GM12864 (cell line): ENCODE results near the gene MEGF6.
"Not testable (repeated sequence)": the region's sequence is repeated elsewhere in the genome, so short reads cannot be mapped to it uniquely, and the experiment has no call there.

Experiments used
- DNase-seq: peaks from one replicate; pipeline ENCODE4 v3.0.0-alpha.2; 2011; ENCODE audit warnings: low read depth
- H3K4me3 ChIP-seq: 2 replicates; pipeline ENCODE4 v1.5.1; 2011; ENCODE audit warnings: mild to moderate bottlenecking, low read depth, low read length, control low read depth
- TF ChIP-seq, protein P1 (sequence below): IDR thresholded peaks from 2 replicates; pipeline ENCODE4 v1.5.1; 2011; ENCODE audit warnings: low read depth, mild to moderate bottlenecking, moderate library complexity, low read length, control low read depth, inconsistent platforms; ENCODE audit errors: missing control alignments

MEGF6 gene

GRCh38 chr1:3590951-3591865 is 20.1 kb downstream of the MEGF6 start:
- TF ChIP-seq, protein P1, sequence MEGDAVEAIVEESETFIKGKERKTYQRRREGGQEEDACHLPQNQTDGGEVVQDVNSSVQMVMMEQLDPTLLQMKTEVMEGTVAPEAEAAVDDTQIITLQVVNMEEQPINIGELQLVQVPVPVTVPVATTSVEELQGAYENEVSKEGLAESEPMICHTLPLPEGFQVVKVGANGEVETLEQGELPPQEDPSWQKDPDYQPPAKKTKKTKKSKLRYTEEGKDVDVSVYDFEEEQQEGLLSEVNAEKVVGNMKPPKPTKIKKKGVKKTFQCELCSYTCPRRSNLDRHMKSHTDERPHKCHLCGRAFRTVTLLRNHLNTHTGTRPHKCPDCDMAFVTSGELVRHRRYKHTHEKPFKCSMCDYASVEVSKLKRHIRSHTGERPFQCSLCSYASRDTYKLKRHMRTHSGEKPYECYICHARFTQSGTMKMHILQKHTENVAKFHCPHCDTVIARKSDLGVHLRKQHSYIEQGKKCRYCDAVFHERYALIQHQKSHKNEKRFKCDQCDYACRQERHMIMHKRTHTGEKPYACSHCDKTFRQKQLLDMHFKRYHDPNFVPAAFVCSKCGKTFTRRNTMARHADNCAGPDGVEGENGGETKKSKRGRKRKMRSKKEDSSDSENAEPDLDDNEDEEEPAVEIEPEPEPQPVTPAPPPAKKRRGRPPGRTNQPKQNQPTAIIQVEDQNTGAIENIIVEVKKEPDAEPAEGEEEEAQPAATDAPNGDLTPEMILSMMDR: no peak

GRCh38 chr1:3590139-3590763 is 21.1 kb downstream of the MEGF6 start:
- TF ChIP-seq, protein P1: no peak
- DNase-seq: no peak
- no peak overlapping the region for H3K4me3 ChIP-seq

More at GRCh38 chr1:3590951-3591865, 20.1 kb downstream of the MEGF6 start:
- H3K4me3 ChIP-seq: no peak overlapping the region
- no peak for DNase-seq

GRCh38 chr1:3588395-3588794 is 22.9 kb downstream of the MEGF6 start:
- no peak overlapping the region for H3K4me3 ChIP-seq
- TF ChIP-seq, protein P1: no peak

GRCh38 chr1:3586986-3587759 is 24.1 kb downstream of the MEGF6 start:
- no peak overlapping the region for H3K4me3 ChIP-seq
- DNase-seq: no peak
- TF ChIP-seq, protein P1: no peak

More at GRCh38 chr1:3588395-3588794, 22.9 kb downstream of the MEGF6 start:
- DNase-seq: no peak

- no peak for DNase-seq
These were observed 25.3 kb downstream of the MEGF6 start for GRCh38 chr1:3585940-3586568.

DNA sequence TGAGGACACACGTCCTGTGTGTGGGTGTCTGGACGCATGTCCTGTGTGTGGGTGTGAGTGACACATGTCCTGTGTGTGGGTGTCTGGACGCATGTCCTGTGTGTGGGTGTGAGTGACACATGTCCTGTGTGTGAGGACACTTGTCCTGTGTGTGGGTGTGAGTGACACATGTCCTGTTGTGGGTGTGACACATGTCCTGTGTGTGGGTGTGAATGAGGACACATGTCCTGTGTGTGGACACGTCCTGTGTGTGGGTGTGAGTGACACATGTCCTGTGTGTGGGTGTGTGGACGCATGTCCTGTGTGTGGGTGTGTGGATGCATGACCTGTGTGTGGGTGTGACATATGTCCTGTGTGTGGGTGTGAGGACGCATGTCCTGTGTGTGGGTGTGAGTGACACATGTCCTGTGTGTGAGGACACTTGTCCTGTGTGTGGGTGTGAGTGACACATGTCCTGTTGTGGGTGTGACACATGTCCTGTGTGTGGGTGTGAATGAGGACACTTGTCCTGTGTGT is 25.9 kb downstream of the MEGF6 start:
- not testable (repeated sequence) for DNase-seq, H3K4me3 ChIP-seq

More at GRCh38 chr1:3585940-3586568, 25.3 kb downstream of the MEGF6 start:
- H3K4me3 ChIP-seq: no peak overlapping the region
- TF ChIP-seq, protein P1: no peak

GRCh38 chr1:3584915-3585314 is 26.4 kb downstream of the MEGF6 start:
- no peak for DNase-seq
- TF ChIP-seq, protein P1: no peak
- no peak overlapping the region for H3K4me3 ChIP-seq

- not testable (repeated sequence) for H3K4me3 ChIP-seq, DNase-seq
These were observed 27.6 kb downstream of the MEGF6 start for GRCh38 chr1:3583751-3584150.
